Stimulated activated effector memory CD8-positive, alpha-beta T cell treated with anti-CD3 and anti-CD28 coated beads, Interleukin-12 subunit alpha, Interleukin-12 subunit beta, amount 100 ng/mL, for 72 hours (primary cell): ENCODE results near the gene ATG14.

ENCODE experiments used
- ATAC-seq: fragments of 150-1000 bp; cut with Tn5 transposase; 2 replicates; pipeline ENCODE4 v1.10.0; 2021
- DNase-seq, 2 donors: peaks; one replicate each; pipeline ENCODE4 v3.0.0; 2021 to 2022; ENCODE audit warnings: low spot score in 2 of 2
- H3K27ac Mint-ChIP-seq: one replicate; pipeline ENCODE4 v1.8.0; 2022; ENCODE audit warnings: mild to moderate bottlenecking, mixed read lengths
- H3K36me3 Mint-ChIP-seq: one replicate; pipeline ENCODE4 v1.8.0; 2022; ENCODE audit warnings: mild to moderate bottlenecking, mixed read lengths
- H3K4me1 Mint-ChIP-seq: one replicate; pipeline ENCODE4 v1.8.0; 2022; ENCODE audit warnings: mixed read lengths
- H3K4me3 Mint-ChIP-seq: one replicate; pipeline ENCODE4 v1.8.0; 2022; ENCODE audit warnings: mild to moderate bottlenecking, mixed read lengths
- H3K9me3 Mint-ChIP-seq: one replicate; pipeline ENCODE4 v1.8.0; 2022; ENCODE audit warnings: mixed read lengths

The ATG14 gene

GRCh38 chr14:55417955-55418354, 6.3 kb upstream of the ATG14 start:
- Mint-ChIP-seq H3K4me3 (no peak overlapping the region), H3K4me1 (no peaks in the 10 kb centered on the region), H3K36me3 (no peaks in the 10 kb centered on the region), H3K27ac (no peak overlapping the region), H3K9me3 (no peaks in the 10 kb centered on the region)
- ATAC-seq, result no peak
- no peak for DNase-seq

- Mint-ChIP-seq H3K9me3 (no peaks in the 10 kb centered on the region), H3K27ac (peak overlapping the region; percentile 26), H3K36me3 (no peaks in the 10 kb centered on the region), H3K4me1 (no peaks in the 10 kb centered on the region), H3K4me3 (no peak overlapping the region)
- ATAC-seq, result no peak
- no peak for DNase-seq
These were observed 5.2 kb upstream of the ATG14 start for GRCh38 chr14:55416866-55417265.

- ATAC-seq (no peak), DNase-seq (no peak)
- Mint-ChIP-seq H3K36me3 (no peaks in the 10 kb centered on the region), H3K4me1 (peaks cover 5% of the 10 kb centered on the region), H3K9me3 (no peaks in the 10 kb centered on the region), H3K27ac (no peak overlapping the region), H3K4me3 (no peak overlapping the region)
These were observed 2.9 kb upstream of the ATG14 start for GRCh38 chr14:55414551-55414950.

DNA sequence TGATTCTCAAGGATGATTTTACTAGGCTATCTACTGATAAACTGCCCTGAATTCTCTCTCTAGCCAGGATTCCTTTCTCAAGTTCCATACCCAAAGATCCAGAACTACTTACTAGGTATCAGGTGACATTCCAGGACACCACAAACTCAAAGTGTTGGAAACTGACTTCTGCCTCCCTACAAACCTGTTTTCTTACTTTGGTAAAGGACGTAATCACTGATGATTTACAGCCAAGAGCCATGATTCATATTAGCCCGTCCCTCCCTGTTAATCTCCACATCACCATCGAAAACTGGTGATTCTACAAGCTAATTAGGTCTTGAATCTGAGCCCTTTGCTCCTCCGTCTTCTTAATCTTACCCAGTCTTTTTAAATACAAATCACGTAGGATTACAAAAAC, 1.0 kb upstream of the ATG14 start:
- ATAC-seq (no peak), DNase-seq (no peak)
- Mint-ChIP-seq H3K4me3 (peak overlapping the region; percentile 78), H3K36me3 (peaks cover 2% of the 10 kb centered on the region), H3K27ac (no peak overlapping the region), H3K4me1 (peaks cover 16% of the 10 kb centered on the region), H3K9me3 (no peaks in the 10 kb centered on the region)

- peaks cover 16% of the 10 kb centered on the region for H3K4me1 Mint-ChIP-seq
- DNase-seq (no peak), ATAC-seq (no peak)
- peak overlapping the region; percentile 92 for H3K27ac Mint-ChIP-seq
- peaks cover 6% of the 10 kb centered on the region for H3K36me3 Mint-ChIP-seq
- H3K4me3 Mint-ChIP-seq, result peak overlapping the region; percentile 78
- H3K9me3 Mint-ChIP-seq, result no peaks in the 10 kb centered on the region
These were observed 754 bp downstream of the ATG14 start for GRCh38 chr14:55410876-55411275.

GRCh38 chr14:55404173-55404854, 7.3 kb downstream of the ATG14 start:
- DNase-seq, result no peak
- no peak overlapping the region for H3K4me3 Mint-ChIP-seq
- H3K36me3 Mint-ChIP-seq, result peaks cover 10% of the 10 kb centered on the region
- H3K4me1 Mint-ChIP-seq, result peaks cover 26% of the 10 kb centered on the region
- H3K9me3 Mint-ChIP-seq, result no peaks in the 10 kb centered on the region
- ATAC-seq, result peak; percentile 34
- H3K27ac Mint-ChIP-seq, result no peak overlapping the region

DNA sequence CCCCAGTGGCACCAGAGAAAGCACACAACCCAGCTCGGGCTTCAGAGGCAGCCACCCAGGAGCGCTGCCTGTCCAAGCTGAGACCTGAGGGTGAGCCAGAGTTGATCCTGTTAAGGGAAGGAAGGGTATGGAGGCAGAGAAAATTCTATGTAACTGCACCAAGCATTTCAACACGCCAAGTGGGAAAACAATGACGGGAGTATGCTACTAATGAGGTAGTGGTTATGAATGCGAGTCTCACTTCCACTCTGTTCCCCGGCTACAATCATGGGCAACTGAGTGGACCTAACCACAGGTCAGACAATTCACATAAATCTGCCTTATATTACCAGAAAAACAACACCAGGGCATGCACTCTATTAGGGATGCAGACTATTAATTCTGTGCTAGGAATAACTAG, 9.9 kb downstream of the ATG14 start:
- Mint-ChIP-seq H3K36me3 (peaks cover 10% of the 10 kb centered on the region), H3K9me3 (no peaks in the 10 kb centered on the region), H3K4me1 (peaks cover 25% of the 10 kb centered on the region), H3K27ac (no peak overlapping the region), H3K4me3 (no peak overlapping the region)
- no peak for ATAC-seq
- no peak for DNase-seq

- peaks cover 25% of the 10 kb centered on the region for H3K4me1 Mint-ChIP-seq
- ATAC-seq, result peak; percentile 66
- H3K4me3 Mint-ChIP-seq, result no peak overlapping the region
- no peak overlapping the region for H3K27ac Mint-ChIP-seq
- H3K36me3 Mint-ChIP-seq, result peaks cover 25% of the 10 kb centered on the region
- DNase-seq, result no peak
- no peaks in the 10 kb centered on the region for H3K9me3 Mint-ChIP-seq
These were observed 11.8 kb downstream of the ATG14 start for GRCh38 chr14:55399852-55400251.

- Mint-ChIP-seq H3K36me3 (peaks cover 32% of the 10 kb centered on the region), H3K4me1 (peaks cover 19% of the 10 kb centered on the region), H3K4me3 (no peak overlapping the region), H3K27ac (no peak overlapping the region), H3K9me3 (no peaks in the 10 kb centered on the region)
- ATAC-seq (no peak), DNase-seq (no peak)
These were observed 12.4 kb downstream of the ATG14 start for GRCh38 chr14:55399183-55399582.

GRCh38 chr14:55398679-55399078, 13.0 kb downstream of the ATG14 start:
- Mint-ChIP-seq H3K9me3 (no peaks in the 10 kb centered on the region), H3K27ac (no peak overlapping the region), H3K36me3 (peaks cover 34% of the 10 kb centered on the region), H3K4me3 (no peak overlapping the region), H3K4me1 (peaks cover 16% of the 10 kb centered on the region)
- DNase-seq (no peak), ATAC-seq (peak; percentile 58)

DNA sequence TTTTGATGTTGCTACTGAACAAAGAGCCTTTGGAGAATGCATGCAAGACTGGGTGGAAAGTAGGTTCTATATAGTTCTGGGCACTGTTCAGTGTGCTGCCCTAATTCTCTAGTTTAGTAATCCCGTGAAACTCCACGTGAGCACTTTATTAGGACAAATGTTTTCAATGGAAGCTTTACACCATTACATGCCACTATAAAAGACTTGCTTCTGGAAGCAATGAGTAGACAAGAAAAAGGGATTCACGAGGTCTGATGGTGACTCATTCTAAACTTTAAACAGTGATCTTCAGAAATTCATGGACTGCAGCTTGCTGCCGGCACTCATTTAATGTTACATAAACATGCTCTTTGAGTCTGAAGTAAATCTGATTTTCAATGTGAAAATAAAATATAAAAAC, 22.3 kb downstream of the ATG14 start:
- ATAC-seq (no peak), DNase-seq (no peak)
- H3K27ac Mint-ChIP-seq, result peak overlapping the region; percentile 24
- H3K4me3 Mint-ChIP-seq, result no peak overlapping the region
- peaks cover 24% of the 10 kb centered on the region for H3K4me1 Mint-ChIP-seq
- H3K9me3 Mint-ChIP-seq, result no peaks in the 10 kb centered on the region
- H3K36me3 Mint-ChIP-seq, result peaks cover 57% of the 10 kb centered on the region

- peaks cover 63% of the 10 kb centered on the region for H3K36me3 Mint-ChIP-seq
- ATAC-seq (peak; percentile 68), DNase-seq (no peak)
- peak overlapping the region; percentile 24 for H3K27ac Mint-ChIP-seq
- no peak overlapping the region for H3K4me3 Mint-ChIP-seq
- H3K4me1 Mint-ChIP-seq, result peaks cover 24% of the 10 kb centered on the region
- H3K9me3 Mint-ChIP-seq, result no peaks in the 10 kb centered on the region
These were observed 23.5 kb downstream of the ATG14 start for GRCh38 chr14:55388160-55388559.

- Mint-ChIP-seq H3K36me3 (peaks cover 52% of the 10 kb centered on the region), H3K4me3 (peak overlapping the region; percentile 14), H3K9me3 (no peaks in the 10 kb centered on the region), H3K27ac (peak overlapping the region; percentile 70), H3K4me1 (peaks cover 24% of the 10 kb centered on the region)
- DNase-seq (no peak), ATAC-seq (no peak)
These were observed 24.5 kb downstream of the ATG14 start for GRCh38 chr14:55387121-55387520.

DNA sequence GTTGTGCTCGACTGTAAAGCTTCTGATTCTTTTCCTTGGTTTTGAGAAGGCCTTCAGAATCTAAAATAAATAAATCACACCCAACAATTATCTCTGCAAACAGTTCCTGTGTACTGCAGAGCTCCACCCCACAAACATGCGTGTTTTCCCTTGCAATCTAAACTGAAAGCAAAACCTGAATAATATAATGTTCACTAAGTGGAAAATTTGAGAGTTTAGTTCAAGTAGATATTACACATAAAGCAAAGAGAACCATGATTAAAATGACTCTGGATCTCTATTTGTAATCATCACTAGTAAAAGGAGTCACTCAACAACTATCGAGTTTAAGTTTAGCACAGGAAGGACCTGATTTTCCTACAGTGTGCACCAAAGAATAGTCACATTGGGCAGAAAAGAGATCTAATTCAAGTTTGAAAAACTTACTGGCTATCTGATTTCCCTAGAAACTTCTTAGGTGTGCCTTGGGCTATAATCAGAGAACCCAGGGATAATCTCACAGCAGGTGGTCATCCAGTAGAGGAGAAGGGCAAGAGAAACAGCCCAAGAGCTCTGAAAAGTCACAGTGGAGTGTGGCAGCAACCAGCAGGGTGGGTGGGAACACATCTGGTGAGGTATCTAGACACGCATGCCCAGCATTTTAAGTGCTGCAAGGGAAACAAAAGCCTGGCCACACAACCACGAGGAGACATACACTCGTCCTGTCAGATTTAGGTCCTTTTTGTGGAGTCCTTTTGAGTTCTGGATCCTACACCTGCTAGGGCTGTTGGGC, 25.4 kb downstream of the ATG14 start:
- H3K4me3 Mint-ChIP-seq, result peak overlapping the region; percentile 14
- peak overlapping the region; percentile 70 for H3K27ac Mint-ChIP-seq
- peaks cover 57% of the 10 kb centered on the region for H3K36me3 Mint-ChIP-seq
- H3K9me3 Mint-ChIP-seq, result no peaks in the 10 kb centered on the region
- DNase-seq, result no peak
- peak; percentile 85 for ATAC-seq
- peaks cover 24% of the 10 kb centered on the region for H3K4me1 Mint-ChIP-seq

DNA sequence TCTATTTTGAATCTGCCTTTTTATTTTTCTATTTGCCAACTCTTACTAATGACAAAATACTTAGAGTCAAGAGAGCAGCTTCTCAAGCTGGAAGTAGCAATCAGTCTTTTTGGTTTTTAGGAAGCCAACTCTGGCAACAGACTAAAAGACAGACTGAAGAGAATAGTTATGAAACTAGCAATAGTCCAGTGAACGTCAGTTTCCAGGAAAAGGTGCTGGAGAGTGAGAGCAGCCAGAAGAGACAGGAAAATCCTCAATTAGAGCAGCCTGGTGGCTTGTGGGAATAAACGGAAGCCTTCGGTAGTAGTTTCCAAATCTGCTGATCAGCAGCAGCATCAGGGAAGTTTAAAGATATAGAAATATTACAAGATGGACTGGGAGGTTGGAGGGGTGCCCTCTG, 27.1 kb downstream of the ATG14 start:
- Mint-ChIP-seq H3K27ac (peak overlapping the region; percentile 60), H3K9me3 (no peaks in the 10 kb centered on the region), H3K4me1 (peaks cover 24% of the 10 kb centered on the region), H3K36me3 (peaks cover 54% of the 10 kb centered on the region), H3K4me3 (no peak overlapping the region)
- DNase-seq, result no peak
- ATAC-seq, result no peak

GRCh38 chr14:55383541-55384140, 28.0 kb downstream of the ATG14 start:
- Mint-ChIP-seq H3K36me3 (peaks cover 53% of the 10 kb centered on the region), H3K4me1 (peaks cover 24% of the 10 kb centered on the region), H3K9me3 (no peaks in the 10 kb centered on the region), H3K27ac (peak overlapping the region; percentile 60), H3K4me3 (no peak overlapping the region)
- ATAC-seq, result no peak
- DNase-seq, result no peak
